Right hindlimb (tissue), 1 donor: ENCODE data around the gene IZUMO3.
"Not testable (repeated sequence)": the region's sequence is repeated elsewhere in the genome, so short reads cannot be mapped to it uniquely, and the experiment has no call there.

Experiments
- DNase-seq: peaks from one replicate; pipeline ENCODE4 v3.0.0-alpha.2; 2018

Gene IZUMO3, protein sequence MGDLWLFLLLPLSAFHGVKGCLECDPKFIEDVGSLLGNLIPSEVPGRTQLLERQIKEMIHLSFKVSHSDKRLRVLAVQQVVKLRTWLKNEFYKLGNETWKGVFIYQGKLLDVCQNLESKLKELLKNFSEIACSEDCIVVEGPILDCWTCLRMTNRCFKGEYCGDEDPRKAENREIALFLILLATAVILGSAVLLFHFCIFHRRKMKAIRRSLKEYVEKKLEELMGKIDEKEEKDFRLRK

DNA sequence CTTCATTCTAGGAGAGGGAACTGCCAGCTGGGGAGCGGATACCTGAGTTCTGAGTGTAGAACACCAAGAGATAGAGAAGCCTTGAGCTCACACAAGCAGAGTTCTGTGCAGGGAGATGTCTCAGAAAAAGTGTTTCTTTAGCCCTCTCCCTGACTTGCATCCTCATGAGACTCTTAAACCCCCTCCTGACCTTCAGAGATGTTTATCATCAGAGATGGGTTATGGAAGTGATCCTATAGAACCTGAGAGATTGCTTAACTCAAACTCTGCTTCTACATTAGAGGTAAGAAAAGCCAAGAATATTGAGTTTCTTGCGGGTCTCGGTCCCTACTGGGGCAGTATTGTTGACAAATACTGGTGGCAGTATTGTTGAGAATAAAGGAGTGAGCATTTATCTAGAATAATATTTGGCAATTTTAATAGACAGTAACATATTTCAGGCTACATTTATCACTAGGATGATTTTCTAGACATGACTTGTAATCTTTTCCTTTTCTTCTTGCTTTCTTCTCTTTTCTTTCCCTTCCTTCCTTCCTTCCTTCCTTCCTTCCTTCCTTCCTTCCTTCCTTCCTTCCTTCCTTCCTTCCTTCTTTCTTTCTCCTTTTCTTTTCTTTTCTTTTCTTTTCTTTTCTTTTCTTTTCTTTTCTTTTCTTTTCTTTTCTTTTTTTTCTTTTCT, at the start of gene IZUMO3:
Gene IZUMO3 (minus strand): TSS at position 51 of the 676 bp plus-strand sequence. CDS start 248 bp downstream, outside the sequence.
- DNase-seq, result no peak

DNA sequence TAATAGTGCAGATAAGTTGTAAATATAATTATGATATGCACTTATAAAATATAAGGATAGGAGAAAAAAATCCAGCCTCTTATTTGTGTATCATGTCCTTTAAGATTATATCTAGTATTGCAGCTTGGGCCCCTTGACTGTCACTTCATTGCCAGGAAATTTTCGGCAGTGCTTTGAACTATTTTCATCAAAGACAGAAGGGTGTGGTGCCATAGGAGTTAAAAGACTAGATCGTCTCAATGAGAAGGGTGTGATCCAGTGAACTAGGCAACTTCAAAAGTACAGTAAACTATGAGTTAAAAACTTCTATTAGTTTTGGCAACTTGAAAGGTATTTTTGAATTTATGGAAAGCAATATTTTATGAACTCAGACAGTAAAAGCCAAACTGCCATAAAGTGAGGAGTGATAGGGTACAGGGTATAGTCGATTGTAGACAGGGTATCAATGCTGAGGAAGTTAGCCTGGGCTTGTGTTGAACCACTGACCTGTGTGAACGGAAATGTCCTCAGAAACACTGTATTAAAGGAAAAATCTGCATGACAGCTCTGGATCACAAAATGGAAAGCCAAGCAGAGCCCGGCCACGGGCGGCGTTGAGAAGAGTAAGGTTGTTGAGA, 48.6 kb upstream of the IZUMO3 start:
- no peak for DNase-seq

DNA sequence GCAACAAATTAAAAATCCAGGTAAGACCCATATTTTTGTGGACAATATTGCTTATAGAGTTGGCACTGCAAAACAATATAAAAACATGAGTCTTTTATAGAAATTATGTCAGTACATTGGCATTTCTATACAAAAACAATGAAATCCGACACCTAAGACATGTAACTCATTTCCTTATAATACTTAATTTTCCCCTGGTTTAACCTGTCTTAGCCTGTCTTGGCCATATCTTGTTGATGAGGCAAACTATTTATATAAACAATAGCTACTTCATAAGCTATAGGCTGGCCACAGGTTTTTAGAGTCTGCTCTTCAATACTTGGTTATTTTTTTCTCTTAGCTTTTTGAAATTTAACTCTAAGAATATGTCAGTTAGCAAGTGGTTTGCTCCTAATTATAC, 44.7 kb upstream of the IZUMO3 start:
- DNase-seq, result no peak

DNA sequence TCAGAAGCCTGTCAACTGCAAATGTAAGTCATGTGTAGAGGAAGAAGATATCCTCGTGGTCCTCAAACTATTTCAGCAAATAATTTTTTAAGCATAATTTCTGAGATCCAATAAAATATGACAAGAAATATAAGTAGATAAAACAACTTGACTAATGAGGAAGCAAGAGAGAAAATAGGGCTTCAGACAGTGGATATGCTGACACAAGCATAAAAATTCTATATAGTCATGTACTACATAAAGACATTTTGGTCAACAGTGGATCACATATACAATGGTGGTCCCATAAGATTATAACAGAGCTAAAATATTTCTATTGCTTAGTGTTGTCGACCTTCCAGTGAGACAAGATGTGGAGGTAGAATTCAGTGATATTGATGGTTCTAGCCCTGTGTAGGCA, 42.2 kb upstream of the IZUMO3 start:
- DNase-seq, result no peak

DNA sequence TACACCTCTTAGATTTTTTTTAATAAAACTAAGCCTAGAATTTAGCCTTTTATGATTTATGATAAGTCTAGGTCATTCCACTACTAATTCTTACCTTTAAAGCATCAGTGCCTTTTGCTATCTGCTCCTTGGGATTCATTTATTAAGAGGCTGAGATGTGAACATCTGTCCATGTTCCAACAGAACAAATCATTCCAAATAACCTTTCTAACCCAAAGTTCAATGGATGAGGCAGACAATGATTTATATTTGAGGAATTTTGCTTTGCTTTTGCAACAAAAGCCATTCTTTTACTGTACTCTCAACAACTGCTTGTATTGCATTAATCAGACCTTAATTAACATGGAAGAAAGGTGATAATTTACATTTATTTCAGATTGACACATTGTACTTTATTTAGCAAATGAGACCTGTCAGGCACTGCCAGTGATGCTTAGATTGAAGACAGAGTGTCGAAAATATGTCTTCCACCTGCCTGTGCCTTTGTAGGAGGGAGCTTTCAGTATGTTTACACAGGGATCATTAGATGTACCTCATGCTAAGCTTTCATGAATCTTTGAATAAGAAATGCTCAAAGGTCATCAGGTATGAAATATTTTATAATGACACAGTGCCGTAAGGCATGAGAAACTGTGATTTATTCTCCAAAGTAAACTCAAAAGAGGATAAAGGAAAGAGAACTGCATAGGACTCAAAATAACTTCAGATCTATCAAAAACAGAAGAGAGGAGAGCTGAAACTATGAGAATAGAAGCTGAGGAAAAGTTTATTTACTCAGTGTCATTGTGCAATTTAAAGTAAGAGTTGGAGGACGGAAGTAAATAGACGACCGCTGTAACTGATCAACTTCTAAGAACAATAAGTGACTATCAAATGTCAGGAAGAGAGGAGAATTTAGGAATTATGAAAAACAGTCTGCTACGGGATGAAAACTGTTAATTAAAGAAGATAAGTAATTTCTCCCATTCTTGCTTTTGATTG, 36.7 kb upstream of the IZUMO3 start:
- DNase-seq, result no peak

DNA sequence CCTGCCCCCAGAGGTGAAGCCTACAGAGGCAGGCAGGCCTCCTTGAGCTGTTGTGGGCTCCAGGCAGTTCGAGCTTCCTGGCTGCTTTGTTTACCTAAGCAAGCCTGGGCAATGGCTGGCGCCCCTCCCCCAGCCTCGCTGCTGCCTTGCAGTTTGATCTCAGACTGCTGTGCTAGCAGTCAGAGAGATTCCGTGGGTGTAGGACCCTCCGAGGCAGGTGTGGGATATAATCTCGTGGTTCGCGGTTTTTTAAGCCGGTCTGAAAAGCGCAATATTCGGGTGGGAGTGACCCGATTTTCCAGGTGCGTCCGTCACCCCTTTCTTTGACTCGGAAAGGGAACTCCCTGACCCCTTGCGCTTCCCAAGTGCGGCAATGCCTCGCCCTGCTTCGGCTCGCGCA, 34.3 kb upstream of the IZUMO3 start:
- not testable (repeated sequence) for DNase-seq

DNA sequence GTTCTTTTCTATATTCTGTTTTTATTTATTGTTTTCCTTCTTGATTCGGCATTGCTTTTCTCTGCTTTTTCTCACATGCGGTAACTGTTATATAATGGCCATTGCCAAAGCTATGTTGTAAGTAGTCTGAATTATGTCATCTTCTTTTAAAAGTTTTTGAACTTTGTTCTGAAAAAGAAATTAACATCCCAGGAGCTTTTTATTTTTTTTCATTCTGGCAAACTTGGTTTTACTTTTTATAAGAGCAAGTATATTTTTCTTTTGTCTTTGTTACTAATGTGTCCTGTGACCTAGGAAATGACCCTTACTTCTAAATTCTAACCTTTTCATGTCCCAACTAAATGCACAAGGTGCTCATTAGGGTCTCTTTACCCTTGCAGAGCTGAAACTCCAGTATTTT, 26.7 kb upstream of the IZUMO3 start:
- DNase-seq, result no peak

DNA sequence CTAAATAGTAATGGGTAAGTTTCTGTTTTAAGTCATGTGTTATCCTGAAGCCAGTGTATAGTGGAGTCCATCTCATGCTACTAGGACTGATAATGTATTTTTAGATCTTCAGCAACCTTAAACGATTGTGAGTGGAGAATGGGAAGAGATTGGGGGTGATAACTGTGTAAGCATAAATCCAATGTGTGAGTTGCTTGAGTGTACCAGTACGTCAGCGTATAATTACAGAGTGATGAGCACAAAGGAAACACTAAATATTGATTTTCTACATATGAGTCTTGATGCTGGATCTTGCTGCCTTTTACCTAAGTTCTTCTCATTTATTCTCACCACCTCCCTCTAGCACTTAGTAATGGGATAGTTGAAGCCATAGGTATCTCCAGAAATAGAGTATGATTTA, 16.3 kb upstream of the IZUMO3 start:
- DNase-seq, result no peak

DNA sequence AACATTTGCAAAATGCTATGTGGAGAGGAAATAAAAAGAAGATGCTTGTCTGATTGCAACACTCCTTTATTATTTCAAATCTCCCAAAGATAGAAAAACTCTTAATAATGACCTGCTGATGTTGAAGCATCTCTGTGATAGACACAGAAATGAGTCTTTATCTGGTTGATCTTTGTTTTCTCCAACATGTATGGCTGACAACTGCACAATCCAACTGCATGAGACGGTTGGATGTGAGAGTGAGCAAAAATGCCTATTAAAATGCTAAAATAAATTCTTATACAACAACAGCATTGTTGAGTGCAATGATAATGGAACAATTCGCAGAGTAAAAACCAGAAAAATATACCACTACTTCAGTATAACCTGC, 7.5 kb upstream of the IZUMO3 start:
- no peak for DNase-seq

DNA sequence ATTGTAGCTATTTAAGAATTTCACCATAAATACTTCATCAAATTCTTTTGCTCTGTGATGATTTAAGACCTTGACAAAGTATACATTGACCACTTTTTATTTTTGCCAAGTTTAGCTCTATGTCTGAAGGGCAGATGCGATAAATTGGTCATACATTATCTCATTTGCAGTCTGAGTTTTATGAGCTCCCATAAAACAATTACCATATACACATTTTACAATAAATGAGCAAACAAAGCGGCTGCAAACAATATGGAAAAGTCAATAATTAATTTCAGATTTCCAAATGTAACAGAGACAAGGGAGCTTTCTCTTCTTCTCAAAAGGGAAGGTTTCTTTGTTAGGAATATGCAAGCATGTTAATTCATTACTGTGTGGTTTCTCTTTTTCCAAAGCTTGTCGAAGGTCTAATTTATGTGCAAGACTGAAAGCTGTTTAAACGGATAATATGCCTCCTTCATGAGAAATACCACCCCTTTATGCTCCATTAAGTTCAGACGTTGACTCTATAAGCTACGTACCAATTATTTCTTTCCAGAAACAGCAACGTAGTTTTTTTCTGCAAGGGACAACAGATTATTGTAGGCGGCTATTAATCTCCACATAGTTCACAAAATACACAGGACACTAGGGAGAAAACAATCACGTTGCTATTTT, 7.0 kb upstream of the IZUMO3 start:
- DNase-seq, result no peak

DNA sequence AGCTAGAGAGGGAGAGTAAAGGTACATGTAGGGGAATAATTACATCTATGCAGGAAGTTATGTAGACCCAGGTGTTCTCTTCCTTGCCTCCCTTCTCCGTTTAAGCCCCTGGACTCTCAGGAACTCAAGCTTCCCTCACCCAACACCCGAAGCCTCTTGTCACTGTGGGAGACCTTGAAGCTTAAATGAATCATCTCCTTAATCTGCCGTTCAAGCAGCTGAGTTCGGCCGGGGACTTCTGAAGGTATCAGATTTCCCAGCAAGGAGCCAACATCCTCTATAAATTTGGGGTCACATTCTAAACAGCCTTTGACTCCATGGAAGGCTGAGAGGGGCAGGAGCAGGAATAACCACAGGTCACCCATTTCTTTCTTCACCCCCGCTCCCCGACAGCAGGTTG, 412 bp downstream of the IZUMO3 start:
- no peak for DNase-seq

DNA sequence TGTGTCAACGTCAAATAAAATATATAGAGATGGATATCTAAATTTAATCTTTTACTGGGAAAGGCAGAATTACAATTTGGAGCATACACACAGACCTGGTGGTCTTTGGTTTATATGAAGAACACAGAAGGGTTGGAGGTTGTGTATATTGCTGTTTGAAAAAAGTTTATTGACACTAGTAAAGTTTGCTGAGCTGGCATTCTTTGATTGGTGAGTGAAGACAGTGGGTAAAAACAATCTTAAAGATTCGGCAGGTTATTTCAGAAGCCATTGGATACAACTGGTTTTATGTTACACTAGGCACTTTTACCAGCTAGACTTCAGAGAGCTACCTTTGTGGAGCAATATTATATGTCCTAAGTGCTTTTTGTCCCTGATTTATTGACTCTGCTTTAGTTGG, 27.2 kb downstream of the IZUMO3 start:
- no peak for DNase-seq

DNA sequence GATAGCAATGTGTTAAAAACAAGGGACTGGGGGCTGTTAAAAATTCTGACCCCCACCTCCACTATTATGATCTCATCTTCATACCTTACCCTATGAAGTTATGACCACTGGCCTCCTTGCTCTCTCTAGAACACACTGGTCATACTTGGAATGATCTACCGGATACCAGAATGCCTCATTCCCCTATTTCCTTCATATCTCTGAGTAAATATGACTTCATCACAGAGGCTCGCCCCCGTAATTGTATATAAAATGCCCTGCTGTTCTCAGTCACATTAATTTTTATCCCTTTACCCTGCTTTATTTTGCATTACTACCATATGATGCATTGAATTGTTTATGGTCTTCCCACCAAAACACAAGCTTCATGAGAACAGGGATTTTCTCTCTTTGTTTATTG, 29.2 kb downstream of the IZUMO3 start:
- no peak for DNase-seq

DNA sequence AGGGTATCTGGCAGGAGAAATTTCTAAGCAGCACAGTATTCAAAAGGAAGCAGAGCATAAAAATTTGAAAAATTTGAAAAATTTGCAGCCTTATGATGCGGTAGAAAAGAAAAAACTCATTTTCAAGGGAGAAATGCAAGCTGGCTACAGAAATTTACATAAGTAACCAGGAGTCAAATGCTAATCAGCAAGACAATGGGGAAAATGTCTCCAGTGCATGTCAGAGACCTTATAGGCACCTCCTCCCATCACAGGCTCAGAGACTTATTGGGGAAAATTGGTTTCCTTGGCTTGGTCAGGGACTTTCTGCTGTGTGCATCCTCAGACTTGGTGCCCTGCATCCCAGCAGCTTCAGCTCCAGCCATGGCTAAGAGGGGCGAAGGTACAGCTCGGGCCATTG, 35.8 kb downstream of the IZUMO3 start:
- DNase-seq, result no peak

DNA sequence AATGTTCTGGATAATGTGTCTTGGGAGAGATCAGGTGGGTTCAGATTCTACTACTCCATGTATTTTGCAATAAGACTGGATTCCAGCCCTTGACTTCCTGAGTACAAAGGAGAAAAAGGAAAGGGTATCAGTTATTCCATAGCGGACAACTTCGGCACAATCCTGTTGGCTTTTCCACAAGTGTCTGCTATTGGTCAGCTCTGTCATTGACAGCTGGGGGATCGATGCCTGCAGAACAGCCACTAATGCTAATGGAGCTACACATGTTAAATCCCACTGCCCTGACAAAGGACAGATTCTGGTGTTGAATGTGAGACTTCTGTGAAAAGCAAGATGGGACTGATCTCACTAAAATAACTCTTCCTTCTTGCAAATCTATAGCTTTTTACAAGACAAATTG, 41.2 kb downstream of the IZUMO3 start:
- no peak for DNase-seq

DNA sequence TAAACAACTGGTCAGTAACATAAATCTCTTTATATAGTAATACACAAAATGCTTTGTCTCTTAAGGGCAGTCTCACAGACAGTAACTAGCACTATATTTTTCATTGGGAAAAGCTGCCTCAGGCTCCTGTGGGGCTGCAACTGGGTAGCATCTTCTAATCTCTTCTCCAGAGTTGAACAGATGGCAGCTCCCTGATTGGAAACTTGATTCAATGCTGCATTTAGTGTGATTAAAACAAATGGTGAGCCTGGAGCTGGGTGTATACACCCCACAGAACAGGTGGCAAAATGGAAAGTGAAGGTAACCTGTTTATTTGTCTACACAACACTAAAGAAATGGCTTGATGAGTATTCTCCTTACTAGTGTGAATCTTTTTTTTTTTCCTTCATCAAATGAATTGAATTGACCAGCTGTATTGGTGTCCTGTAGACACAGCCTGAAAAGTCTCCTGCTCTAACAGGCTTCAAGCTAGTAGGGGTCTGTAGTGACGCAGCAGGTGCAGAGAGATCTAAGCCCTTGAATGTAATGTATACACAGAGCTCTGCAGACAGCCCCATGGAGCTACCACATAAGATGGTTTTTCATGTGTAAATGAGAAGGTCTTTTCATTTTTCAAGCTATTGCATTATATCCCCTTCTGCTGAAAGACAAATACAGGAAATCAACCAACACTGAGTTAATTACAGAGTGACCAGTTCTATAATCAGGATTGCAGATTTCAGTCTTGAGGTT, 43.3 kb downstream of the IZUMO3 start:
- no peak for DNase-seq

DNA sequence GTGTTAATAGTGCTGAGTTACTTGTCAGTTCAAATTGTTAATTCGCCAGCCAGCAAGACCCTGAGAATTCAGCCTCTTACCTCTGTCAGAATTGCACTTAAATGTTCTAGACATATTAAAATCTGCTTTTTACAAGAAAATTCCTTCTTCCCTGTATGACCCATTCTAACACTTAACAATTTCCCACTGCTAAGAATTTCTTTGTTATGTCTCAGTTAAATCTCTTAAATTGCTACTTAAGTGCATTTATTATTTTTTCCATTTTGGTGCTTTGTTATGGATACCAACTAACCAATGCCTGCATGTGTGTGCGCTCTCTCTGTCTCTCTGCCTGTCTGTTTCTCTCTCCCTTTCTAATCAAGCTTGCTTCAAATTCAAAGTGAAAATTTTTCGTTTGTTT, 44.9 kb downstream of the IZUMO3 start:
- no peak for DNase-seq

DNA sequence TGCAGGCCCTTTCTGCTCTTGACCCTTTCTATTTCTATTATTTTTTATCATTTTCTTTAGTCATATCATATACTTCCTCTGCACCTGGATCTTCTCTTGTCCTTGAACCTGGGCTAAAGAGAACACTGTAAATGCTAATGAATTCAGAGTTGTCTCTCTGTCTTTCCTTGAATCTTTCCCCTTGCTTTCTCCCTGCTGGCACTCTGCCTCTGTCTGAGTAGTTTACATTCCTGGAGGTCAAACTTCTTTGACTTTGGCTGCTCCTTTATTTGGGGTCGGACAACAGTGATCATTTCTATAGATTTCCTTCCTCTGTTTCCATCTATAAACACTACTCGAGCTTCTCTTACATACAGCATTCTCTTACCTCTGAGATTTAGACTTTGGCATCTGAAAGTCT, 47.1 kb downstream of the IZUMO3 start:
- DNase-seq, result no peak

DNA sequence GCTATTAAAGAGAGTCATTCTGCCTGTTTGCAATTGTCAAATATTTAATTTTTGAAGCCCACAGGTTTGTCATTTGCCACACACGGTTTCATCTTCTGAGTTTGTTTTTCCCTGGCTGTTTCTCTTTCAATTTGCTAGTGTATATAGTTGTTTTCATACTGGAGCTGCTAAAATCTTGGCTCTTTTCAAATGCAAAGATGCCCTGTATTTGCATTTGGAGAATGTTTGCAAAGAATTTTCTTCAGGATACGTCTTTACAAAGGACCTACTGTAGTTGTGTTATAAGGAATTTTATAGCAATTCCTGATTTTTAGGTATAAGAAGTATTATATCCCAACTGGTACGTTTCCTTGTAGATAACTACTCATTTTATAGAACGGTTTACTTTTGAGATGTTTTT, 48.0 kb downstream of the IZUMO3 start:
- DNase-seq, result no peak
